ENCODE results near the gene TMCC2.
"Not testable (repeated sequence)": the region's sequence is repeated elsewhere in the genome, so short reads cannot be mapped to it uniquely, and the experiment has no call there.

- TF ChIP-seq HDAC2 (IDR thresholded peaks at IDR 0.05; ENCODE audit: borderline replicate concordance in 1 of 2, low read depth in 2 of 2, low read length in 2 of 2); POLR2AphosphoS5 (IDR thresholded peaks at IDR 0.05; ENCODE audit: low read depth, low read length); CHD2 (IDR thresholded peaks at IDR 0.05; ENCODE audit: low read length); POLR2A (IDR thresholded peaks at IDR 0.05; ENCODE audit: control extremely low read depth in 1 of 2, low read depth in 2 of 2, low read length in 2 of 2); YY1 (IDR thresholded peaks at IDR 0.05; ENCODE audit: low read depth, low read length); SP2 (IDR thresholded peaks at IDR 0.05; ENCODE audit: low read length); SP1 (IDR thresholded peaks at IDR 0.05; ENCODE audit: low read depth, low read length); CTCF (IDR thresholded peaks at IDR 0.05; ENCODE audit: control extremely low read depth in 1 of 3, insufficient read depth in 1 of 3, low read depth in 1 of 3, low read length in 3 of 3); POU5F1 (IDR thresholded peaks at IDR 0.05; ENCODE audit: low read depth, low read length); TAF1 (IDR thresholded peaks at IDR 0.05; ENCODE audit: low read depth, low read length); EZH2 (IDR thresholded peaks at IDR 0.05; ENCODE audit: low read depth, low read length, severe bottlenecking); CREB1 (IDR thresholded peaks at IDR 0.05): not testable (repeated sequence)
Measured at GRCh38 chr1:205280666-205281395, 53.1 kb downstream of the TMCC2 start.

All from H1 (cell line).